ENCODE measurements around the gene HYAL3.

The HYAL3 gene, protein sequence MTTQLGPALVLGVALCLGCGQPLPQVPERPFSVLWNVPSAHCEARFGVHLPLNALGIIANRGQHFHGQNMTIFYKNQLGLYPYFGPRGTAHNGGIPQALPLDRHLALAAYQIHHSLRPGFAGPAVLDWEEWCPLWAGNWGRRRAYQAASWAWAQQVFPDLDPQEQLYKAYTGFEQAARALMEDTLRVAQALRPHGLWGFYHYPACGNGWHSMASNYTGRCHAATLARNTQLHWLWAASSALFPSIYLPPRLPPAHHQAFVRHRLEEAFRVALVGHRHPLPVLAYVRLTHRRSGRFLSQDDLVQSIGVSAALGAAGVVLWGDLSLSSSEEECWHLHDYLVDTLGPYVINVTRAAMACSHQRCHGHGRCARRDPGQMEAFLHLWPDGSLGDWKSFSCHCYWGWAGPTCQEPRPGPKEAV

DNA sequence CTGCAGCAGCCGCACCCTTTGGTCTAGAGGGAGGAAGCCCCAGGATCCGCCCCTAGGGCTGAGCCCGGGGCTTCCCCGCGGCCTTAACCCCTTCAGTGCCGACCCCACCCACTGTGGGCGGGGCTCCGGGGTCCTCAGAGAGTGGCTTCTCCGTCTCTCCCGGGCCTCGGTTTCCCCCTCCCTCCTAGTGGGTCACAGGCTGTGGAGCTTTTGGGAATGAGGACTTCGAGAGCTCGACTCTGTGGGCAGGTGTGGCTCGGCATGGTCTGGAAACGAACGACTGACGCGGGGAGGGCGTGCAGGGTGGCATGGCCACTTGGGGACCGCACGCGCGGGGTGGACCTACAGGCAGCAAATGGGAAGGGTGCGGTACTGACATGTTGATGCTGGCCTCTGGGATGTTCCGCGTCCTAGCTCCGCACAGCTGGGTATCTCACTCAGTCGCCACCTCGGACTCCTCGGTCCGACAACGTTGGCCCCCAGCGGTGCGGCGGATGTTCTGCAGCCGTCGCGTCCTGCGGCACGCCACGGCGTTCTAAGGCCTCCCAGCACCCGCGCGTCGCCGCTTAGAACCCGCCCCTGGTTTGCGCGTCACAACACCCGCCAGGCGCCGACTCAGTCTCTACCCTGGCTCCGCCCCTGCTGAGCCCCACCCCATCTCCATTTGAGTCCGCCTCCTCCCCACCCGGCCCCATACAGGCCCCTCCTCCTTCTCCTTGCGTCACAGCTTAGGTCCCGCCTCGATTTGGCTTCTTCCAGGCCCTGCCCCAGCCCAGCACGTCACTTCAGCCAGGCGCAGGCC lies at the start of gene HYAL3, which contains the start of gene NAA80:
HYAL3 (minus strand) TSS at position 570 of the 802 bp plus-strand sequence. CDS start 3,803 bp downstream, outside the sequence.
NAA80 (minus strand) TSS at position 570 of the 802 bp plus-strand sequence. CDS start 1,942 bp downstream, outside the sequence.
- peak; percentile 96 for DNase-seq

DNA sequence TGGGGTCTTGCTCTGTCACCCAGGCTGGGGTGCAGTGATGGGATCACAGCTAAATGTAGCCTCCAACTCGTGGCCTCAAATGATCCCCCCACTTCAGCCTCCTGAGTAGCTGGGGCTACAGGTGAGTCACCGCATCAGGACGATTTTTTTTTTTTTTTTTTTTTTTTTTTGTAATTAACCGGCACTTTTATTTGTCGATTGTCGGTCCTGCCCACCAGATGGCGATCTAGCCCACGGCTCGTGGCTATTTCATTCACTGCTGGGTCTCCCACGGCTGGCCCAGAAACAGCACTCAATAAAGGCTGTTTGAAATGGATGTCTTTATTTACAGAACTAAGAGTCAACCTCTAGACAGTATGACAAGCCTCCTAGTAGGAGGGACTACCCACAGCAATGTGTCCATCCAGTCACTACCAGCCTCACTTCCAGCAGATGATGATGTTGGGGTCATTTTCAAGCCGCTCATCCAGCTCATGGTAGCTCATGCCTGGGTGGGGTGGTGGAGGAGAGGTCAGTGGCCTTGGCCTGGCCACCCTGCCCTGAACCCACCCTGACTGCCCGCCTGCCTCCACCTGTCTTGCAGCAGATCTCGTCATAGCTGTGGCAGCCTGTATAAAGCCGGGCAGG lies 48.1 kb upstream of the HYAL3 start:
- peak; percentile 33 for DNase-seq

GRCh38 chr3:50345586-50346234 lies 46.5 kb upstream of the HYAL3 start, which contains the start of gene ZMYND10:
ZMYND10 (minus strand) TSS chr3:50345732; CDS start chr3:50345579, 153 bp downstream.
- DNase-seq = no peak

GRCh38 chr3:50345008-50345407 lies 45.8 kb upstream of the HYAL3 start:
- no peak for DNase-seq

GRCh38 chr3:50342813-50343633 lies 43.8 kb upstream of the HYAL3 start:
- no peak for DNase-seq

- no peak for DNase-seq
These were observed 42.9 kb upstream of the HYAL3 start for GRCh38 chr3:50341996-50342650.

DNA sequence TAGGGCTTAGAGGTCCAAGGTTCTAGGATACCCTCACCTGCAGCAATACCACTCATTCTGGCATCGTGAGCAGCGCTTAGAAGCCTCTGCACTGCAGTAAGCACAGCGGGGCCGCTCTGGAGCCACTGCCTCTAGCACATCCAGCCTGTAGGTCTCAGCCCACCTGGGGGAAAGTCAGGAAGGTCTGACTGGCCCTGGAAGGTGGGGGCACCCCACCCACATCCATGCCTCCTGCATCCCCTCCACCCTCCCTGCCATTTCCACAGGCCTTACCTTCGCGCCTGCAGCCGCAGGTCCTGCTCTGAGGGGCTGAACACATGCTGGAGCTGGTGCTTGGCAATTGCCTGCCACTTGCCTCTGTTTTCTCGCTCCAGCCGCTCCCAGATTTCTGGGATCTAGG lies 42.3 kb upstream of the HYAL3 start:
- DNase-seq = no peak

DNA sequence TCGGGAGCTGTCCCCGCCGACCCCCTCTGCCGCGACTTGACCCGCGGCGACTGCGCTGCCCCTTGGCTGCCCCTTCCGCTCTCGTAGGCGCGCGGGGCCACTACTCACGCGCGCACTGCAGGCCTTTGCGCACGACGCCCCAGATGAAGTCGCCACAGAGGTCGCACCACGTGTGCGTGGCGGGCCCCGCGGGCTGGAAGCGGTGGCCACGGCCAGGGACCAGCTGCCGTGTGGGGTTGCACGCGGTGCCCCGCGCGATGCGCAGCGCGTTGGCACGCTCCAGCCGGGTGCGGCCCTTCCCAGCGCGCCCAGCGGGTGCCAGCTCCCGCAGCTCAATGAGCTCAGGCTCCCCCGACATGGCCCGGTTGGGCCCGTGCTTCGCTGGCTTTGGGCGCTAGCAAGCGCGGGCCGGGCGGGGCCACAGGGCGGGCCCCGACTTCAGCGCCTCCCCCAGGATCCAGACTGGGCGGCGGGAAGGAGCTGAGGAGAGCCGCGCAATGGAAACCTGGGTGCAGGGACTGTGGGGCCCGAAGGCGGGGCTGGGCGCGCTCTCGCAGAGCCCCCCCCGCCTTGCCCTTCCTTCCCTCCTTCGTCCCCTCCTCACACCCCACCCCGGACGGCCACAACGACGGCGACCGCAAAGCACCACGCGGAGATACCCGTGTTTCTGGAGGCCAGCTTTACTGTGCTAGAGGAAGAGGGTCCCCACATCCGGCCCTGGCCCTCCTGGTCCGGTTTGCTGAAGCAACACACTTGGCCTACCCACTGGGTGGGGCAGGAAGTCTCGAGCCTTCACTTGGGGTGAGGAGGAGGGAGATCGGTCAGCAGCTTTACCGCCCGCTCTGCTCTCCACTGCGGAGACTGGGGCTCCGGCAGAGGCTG lies 41.5 kb upstream of the HYAL3 start, which contains the start of gene RASSF1:
RASSF1 (minus strand) TSS at position 389 of the 882 bp plus-strand sequence; CDS start at position 358, 31 bp downstream.
- no peak for DNase-seq

- DNase-seq = no peak
These were observed 40.9 kb upstream of the HYAL3 start for GRCh38 chr3:50340147-50340447.

GRCh38 chr3:50339485-50340146 lies 40.4 kb upstream of the HYAL3 start:
- DNase-seq = no peak

DNA sequence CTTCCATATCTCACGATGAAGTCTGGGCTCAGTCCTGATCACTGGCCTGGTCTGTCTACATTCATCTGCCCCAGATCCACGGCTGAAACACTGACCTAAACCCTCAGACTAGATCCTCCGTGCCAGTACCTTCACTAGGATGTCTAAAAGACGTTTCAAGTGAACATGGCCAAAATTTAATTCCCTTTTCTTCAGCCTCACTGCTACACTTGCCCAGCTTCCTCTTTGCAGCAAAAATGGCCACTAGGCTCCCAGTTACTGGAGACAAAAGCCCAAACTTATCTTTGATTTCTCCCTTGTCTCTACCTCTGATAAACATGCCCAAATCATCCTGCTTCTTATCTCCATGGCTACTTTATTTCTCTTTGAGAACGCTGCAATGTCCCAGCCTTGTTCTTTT lies 39.8 kb upstream of the HYAL3 start:
- no peak for DNase-seq

DNA sequence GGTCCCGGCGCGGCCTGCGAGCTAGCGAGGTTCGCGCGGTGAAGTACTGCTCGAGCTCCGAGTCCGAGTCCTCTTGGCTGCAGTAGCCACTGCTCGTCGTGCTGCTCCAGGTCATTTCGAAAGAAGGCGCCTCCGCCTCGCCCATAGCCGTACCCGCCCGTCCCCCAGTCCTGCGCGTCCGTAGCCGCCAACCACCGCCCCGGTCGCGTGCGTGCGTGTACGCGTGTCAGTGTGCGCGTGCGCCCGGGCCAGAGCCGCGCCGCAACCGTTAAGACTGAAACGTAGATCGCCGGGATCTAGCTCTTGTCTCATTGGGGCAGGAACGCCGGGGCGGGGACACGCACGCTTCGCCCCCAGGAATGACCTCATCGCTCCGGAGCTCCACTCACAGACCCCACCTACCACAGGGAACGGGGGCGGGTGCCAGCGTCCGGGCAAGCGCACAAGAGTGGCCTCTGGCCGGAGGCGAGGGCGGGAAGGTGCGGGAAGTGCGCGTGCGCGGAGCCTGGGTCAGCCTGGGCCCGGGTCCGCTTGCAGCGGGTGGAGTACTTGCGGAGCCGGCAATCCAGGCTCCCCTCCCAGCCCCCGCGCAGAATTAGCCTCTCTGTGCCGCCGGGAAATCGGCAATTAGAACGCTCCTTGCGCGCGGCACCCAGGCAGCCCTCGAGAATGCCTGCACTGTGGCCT lies 38.1 kb upstream of the HYAL3 start:
- DNase-seq = peak; percentile 94

DNA sequence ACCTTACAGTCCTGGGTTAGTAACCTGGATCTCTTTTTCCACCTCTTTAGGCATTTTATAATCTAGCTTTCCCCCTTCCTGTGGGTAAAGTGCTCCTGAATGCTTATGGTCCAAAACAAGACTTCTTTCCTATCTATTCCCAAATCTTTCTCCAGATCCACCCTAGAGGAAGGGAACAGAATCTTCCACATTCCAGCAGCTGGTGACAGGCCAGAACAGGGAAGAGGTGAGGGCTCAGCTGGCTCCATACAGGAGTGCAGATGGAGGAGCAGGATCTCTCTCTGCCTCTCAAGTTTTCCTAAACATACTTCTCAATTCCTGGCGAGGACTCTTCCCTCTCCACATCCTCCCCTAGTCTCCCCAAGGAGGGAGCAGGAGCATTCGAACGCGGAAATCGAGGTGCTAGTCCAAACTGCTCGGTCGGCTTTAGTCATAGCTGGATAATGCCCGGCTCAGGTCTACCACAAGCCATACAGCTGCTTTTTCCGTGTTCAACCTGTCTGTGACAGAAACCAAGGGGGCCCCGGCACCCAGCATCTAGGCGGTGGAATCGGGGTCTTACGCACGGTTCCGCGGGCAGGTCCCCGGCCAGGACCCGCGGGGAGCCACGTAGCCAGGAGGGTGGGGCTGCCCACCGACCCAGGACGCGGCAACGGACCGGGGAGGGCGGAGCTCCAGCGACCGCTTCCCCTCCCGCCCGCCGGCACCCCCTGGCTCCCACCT lies 37.4 kb upstream of the HYAL3 start:
- DNase-seq = no peak

DNA sequence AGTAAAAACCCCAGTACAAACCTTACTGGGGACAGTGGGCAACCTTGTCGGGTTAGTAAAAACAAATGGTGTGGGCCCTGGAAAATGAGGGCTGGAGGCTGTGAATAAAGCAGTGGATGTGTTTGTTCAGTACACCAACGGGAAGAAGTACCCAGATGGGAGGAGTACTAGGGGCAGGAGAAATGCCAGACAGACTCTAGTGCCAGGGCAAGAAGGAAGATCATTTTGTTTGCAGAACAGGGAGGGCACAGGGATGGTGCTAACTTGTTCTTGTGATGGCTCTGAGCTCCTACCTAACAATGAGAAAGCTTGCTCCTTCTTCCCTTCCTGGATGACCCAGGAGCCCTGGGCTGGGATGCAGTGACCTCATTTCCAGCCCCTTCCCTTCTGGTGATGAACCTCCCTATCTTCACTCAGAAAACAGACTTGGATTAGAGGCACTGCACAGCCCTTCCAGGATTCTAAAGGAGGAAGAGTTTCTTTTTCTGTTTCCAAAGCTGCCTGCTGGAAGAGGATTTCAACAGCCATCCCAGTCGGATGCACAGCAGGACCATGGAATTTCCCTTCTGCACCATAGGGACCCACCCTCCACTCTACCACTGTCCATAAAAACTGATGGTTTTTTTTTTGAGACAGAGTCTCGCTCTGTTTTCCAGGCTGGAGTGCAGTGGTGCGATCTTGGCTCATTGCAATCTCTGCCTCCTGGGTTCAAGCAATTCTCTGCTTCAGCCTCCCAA lies 35.3 kb upstream of the HYAL3 start:
- DNase-seq = no peak

GRCh38 chr3:50333744-50334328 lies 34.6 kb upstream of the HYAL3 start:
- no peak for DNase-seq

GRCh38 chr3:50331364-50331907 lies 32.2 kb upstream of the HYAL3 start:
- no peak for DNase-seq

GRCh38 chr3:50330330-50330729 lies 31.1 kb upstream of the HYAL3 start:
- DNase-seq = no peak

Measured in NCI-H446 treated with DMSO at 0.1 percent for 48 hours (cell line).